T-helper 22 cell (primary cell): ENCODE results near the gene GPS2.

Source experiments
- DNase-seq: peaks from one replicate; pipeline ENCODE4 v3.0.0-alpha.2; 2020; ENCODE audit warnings: low read depth

Gene GPS2

GRCh38 chr17:7293159-7293558 is 22.0 kb downstream of the GPS2 start:
- DNase-seq, result no peak

- DNase-seq, result no peak
Measured at GRCh38 chr17:7292729-7293128, 22.4 kb downstream of the GPS2 start.

- DNase-seq, result no peak
Measured at GRCh38 chr17:7292194-7292593, 23.0 kb downstream of the GPS2 start.

- no peak for DNase-seq
Measured at GRCh38 chr17:7290685-7291084, 24.5 kb downstream of the GPS2 start.

- DNase-seq, result no peak
Measured at GRCh38 chr17:7290166-7290565, 25.0 kb downstream of the GPS2 start.

GRCh38 chr17:7289256-7290032 is 25.7 kb downstream of the GPS2 start:
- DNase-seq, result no peak

GRCh38 chr17:7285679-7286078 is 29.5 kb downstream of the GPS2 start:
- no peak for DNase-seq

- DNase-seq, result no peak
Measured at GRCh38 chr17:7284911-7285310, 30.2 kb downstream of the GPS2 start.

GRCh38 chr17:7283471-7284216 is 31.5 kb downstream of the GPS2 start:
- no peak for DNase-seq

- no peak for DNase-seq
Measured at GRCh38 chr17:7282752-7283321, 32.3 kb downstream of the GPS2 start.

- DNase-seq, result no peak
Measured at GRCh38 chr17:7281953-7282751, 33.0 kb downstream of the GPS2 start.

- peak; percentile 68 for DNase-seq
Measured at GRCh38 chr17:7281074-7281952, 33.8 kb downstream of the GPS2 start, which contains the start of gene SLC2A4. Gene SLC2A4, plus strand, starts transcription at chr17:7281718. Its CDS starts 217 bp downstream, at chr17:7281935.

- DNase-seq, result peak; percentile 56
Measured at GRCh38 chr17:7280519-7281073, 34.6 kb downstream of the GPS2 start.

GRCh38 chr17:7279448-7279847 is 35.7 kb downstream of the GPS2 start:
- no peak for DNase-seq

- no peak for DNase-seq
Measured at GRCh38 chr17:7266784-7267183, 48.4 kb downstream of the GPS2 start.

GRCh38 chr17:7263801-7264078 is 51.4 kb downstream of the GPS2 start:
- DNase-seq, result no peak

- no peak for DNase-seq
Measured at GRCh38 chr17:7262935-7263800, 52.0 kb downstream of the GPS2 start.
